H9 (cell line): Measurements from ENCODE around the gene ITPR1. TPM values are rescaled to one million over a fixed set of nuclear protein-coding genes. Genes with fewer than 3 reads are reported as not detected.

Source experiments
- DNase-seq: peaks from one replicate; pipeline ENCODE4 v3.0.0-alpha.2; 2017
- H2AFZ ChIP-seq: one replicate; pipeline ENCODE4 v1.6.1; 2013; ENCODE audit warnings: mild to moderate bottlenecking, low read length, control low read depth, moderate library complexity
- H2AK5ac ChIP-seq: 2 replicates; pipeline ENCODE4 v1.6.1; 2013; ENCODE audit warnings: low read length, control low read depth, mixed read lengths; ENCODE audit not compliant: insufficient read length
- H2BK120ac ChIP-seq: one replicate; pipeline ENCODE4 v1.6.1; 2013; ENCODE audit warnings: low read depth, mild to moderate bottlenecking, low read length, control low read depth, inconsistent platforms; ENCODE audit not compliant: poor library complexity, severe bottlenecking
- H2BK12ac ChIP-seq: 2 replicates; pipeline ENCODE4 v1.6.1; 2013; ENCODE audit warnings: low read length, control low read depth, mixed read lengths, low read depth; ENCODE audit not compliant: insufficient read length
- H2BK15ac ChIP-seq: 2 replicates; pipeline ENCODE4 v1.6.1; 2013; ENCODE audit warnings: low read depth, low read length, control low read depth
- H2BK20ac ChIP-seq: one replicate; pipeline ENCODE4 v1.6.1; 2013; ENCODE audit warnings: low read depth, mild to moderate bottlenecking, low read length, control low read depth, inconsistent platforms; ENCODE audit not compliant: poor library complexity, severe bottlenecking
- H2BK5ac ChIP-seq: 2 replicates; pipeline ENCODE4 v1.6.1; 2013; ENCODE audit warnings: low read length, control low read depth, mixed read lengths; ENCODE audit not compliant: insufficient read length
- H3K14ac ChIP-seq: 2 replicates; pipeline ENCODE4 v1.6.1; 2013; ENCODE audit warnings: low read length, control low read depth; ENCODE audit not compliant: insufficient read depth
- H3K18ac ChIP-seq: 2 replicates; pipeline ENCODE4 v1.6.1; 2013; ENCODE audit warnings: low read depth, mild to moderate bottlenecking, mixed read lengths, low read length, control low read depth; ENCODE audit not compliant: insufficient read length
- H3K23ac ChIP-seq: 2 replicates; pipeline ENCODE4 v1.6.1; 2013; ENCODE audit warnings: low read length, control low read depth, mixed read lengths, low read depth; ENCODE audit not compliant: insufficient read length
- H3K23me2 ChIP-seq: 2 replicates; pipeline ENCODE4 v1.6.1; 2013; ENCODE audit warnings: low read depth, mild to moderate bottlenecking, mixed read lengths, low read length, control low read depth; ENCODE audit not compliant: insufficient read length, poor library complexity, severe bottlenecking
- H3K27ac ChIP-seq: 2 replicates; pipeline ENCODE4 v1.5.1; 2013; ENCODE audit warnings: low read length, control low read depth, mixed read lengths, low read depth; ENCODE audit not compliant: insufficient read length
- H3K27me3 ChIP-seq: 2 replicates; pipeline ENCODE4 v1.6.1; 2013; ENCODE audit warnings: low read length, control low read depth, inconsistent platforms; ENCODE audit not compliant: insufficient read depth
- H3K4ac ChIP-seq: 2 replicates; pipeline ENCODE4 v1.6.1; 2013; ENCODE audit warnings: low read depth, mild to moderate bottlenecking, control low read depth, inconsistent platforms, low read length, moderate library complexity
- H3K4me1 ChIP-seq: 2 replicates; pipeline ENCODE4 v1.6.1; 2013; ENCODE audit warnings: low read length, control low read depth, inconsistent platforms; ENCODE audit not compliant: insufficient read depth
- H3K4me2 ChIP-seq: 2 replicates; pipeline ENCODE4 v1.6.1; 2013; ENCODE audit warnings: low read length, control low read depth, mixed read lengths; ENCODE audit not compliant: insufficient read length, insufficient read depth
- H3K56ac ChIP-seq: 2 replicates; pipeline ENCODE4 v1.6.1; 2013; ENCODE audit warnings: low read depth, mild to moderate bottlenecking, mixed read lengths, low read length, control low read depth; ENCODE audit not compliant: insufficient read length
- H3K79me1 ChIP-seq: 2 replicates; pipeline ENCODE4 v1.6.1; 2013; ENCODE audit warnings: low read depth, mild to moderate bottlenecking, moderate library complexity, low read length, control low read depth, inconsistent platforms; ENCODE audit not compliant: insufficient read depth, poor library complexity, severe bottlenecking
- H3K79me2 ChIP-seq: 2 replicates; pipeline ENCODE4 v1.6.1; 2013; ENCODE audit warnings: low read length, control low read depth, inconsistent platforms; ENCODE audit not compliant: insufficient read depth
- H3K9ac ChIP-seq: 2 replicates; pipeline ENCODE4 v1.6.1; 2013; ENCODE audit warnings: low read length, control low read depth, mixed read lengths; ENCODE audit not compliant: insufficient read length; ENCODE audit errors: extremely low read depth
- H3K9me3 ChIP-seq: one replicate; pipeline ENCODE4 v1.6.1; 2013; ENCODE audit warnings: low read depth, low read length, inconsistent platforms; ENCODE audit not compliant: control insufficient read depth
- H3T11ph ChIP-seq: one replicate; pipeline ENCODE4 v1.6.1; 2013; ENCODE audit warnings: mild to moderate bottlenecking, low read length, control low read depth, inconsistent platforms
- H4K20me1 ChIP-seq: one replicate; pipeline ENCODE4 v1.6.1; 2013; ENCODE audit not compliant: control insufficient read depth, insufficient read length, insufficient read depth
- H4K5ac ChIP-seq: 2 replicates; pipeline ENCODE4 v1.6.1; 2013; ENCODE audit warnings: low read depth, mild to moderate bottlenecking, mixed read lengths, low read length, control low read depth; ENCODE audit not compliant: insufficient read length
- H4K8ac ChIP-seq: replicated peaks from 2 replicates; pipeline ENCODE4 v1.6.1; 2013; ENCODE audit warnings: low read length, control low read depth, mixed read lengths, low read depth; ENCODE audit not compliant: insufficient read length
- H4K91ac ChIP-seq: 2 replicates; pipeline ENCODE4 v1.6.1; 2013; ENCODE audit warnings: low read depth, mild to moderate bottlenecking, moderate library complexity, mixed read lengths, low read length, control low read depth; ENCODE audit not compliant: insufficient read length
- H3K27ac Mint-ChIP-seq, 3 experiments: 2 replicates in 2 of 3; 3 replicates in 1 of 3; pipeline ENCODE4 v1.8.0; 2020 to 2021; ENCODE audit warnings: mixed read lengths in 3 of 3, mild to moderate bottlenecking in 1 of 3, moderate library complexity in 1 of 3
- H3K27me3 Mint-ChIP-seq: 2 replicates; pipeline ENCODE4 v1.8.0; 2021; ENCODE audit warnings: low read depth, mild to moderate bottlenecking, moderate library complexity, mixed read lengths
- H3K36me3 Mint-ChIP-seq, 3 experiments: 2 replicates in 2 of 3; 3 replicates in 1 of 3; pipeline ENCODE4 v1.8.0; 2020 to 2021; ENCODE audit warnings: low read depth in 3 of 3, mixed read lengths in 3 of 3; ENCODE audit not compliant: insufficient read depth in 1 of 3
- H3K4me1 Mint-ChIP-seq, 2 experiments: 2 replicates each; pipeline ENCODE4 v1.8.0; 2020; ENCODE audit warnings: mixed read lengths in 2 of 2
- H3K4me3 Mint-ChIP-seq, 2 experiments: 2 replicates in 1 of 2; 3 replicates in 1 of 2; pipeline ENCODE4 v1.8.0; 2020 to 2021; ENCODE audit warnings: mild to moderate bottlenecking in 2 of 2, mixed read lengths in 2 of 2, moderate library complexity in 1 of 2
- H3K9me3 Mint-ChIP-seq, 2 experiments: 2 replicates in 1 of 2; 3 replicates in 1 of 2; pipeline ENCODE4 v1.8.0; 2020; ENCODE audit warnings: mild to moderate bottlenecking in 2 of 2, mixed read lengths in 2 of 2, moderate library complexity in 1 of 2
- CTCF ChIP-seq: fragments of 200-600 bp; sonication (generic); conservative IDR thresholded peaks from 3 replicates; pipeline ENCODE4 v1.8.0; 2021; ENCODE audit warnings: antibody characterized with exemption, mild to moderate bottlenecking
- WGBS: extraction: QIAGEN DNeasy Blood & Tissue Kit; methylation state at CpG from one replicate; pipeline ENCODE4 v1.1.7; 2013; ENCODE audit warnings: missing lambda C conversion rate, low lambda C conversion rate, mixed read lengths; ENCODE audit not compliant: insufficient read length; ENCODE audit errors: extremely low coverage; 5-methylcytosine and 5-hydroxymethylcytosine counted together
- total RNA-seq: library from RNA; stranded (reverse); gene quantifications from 2 replicates; pipeline ENCODE4 v1.2.1, GENCODE V29; 2021

ITPR1 gene
- total RNA-seq, 1 experiment from 2014 or later: 4.2 TPM

- Histone ChIP-seq H3K9me3 (no peaks in the 10 kb centered on the region), H3K27ac (no peak overlapping the region), H3K4me2 (no peak overlapping the region), H3K79me1 (no peaks in the 10 kb centered on the region), H2BK15ac (no peak overlapping the region), H2BK12ac (no peak overlapping the region), H3K14ac (no peak overlapping the region), H2BK20ac (no peak overlapping the region), H3K4ac (no peak overlapping the region), H3K4me1 (no peaks in the 10 kb centered on the region), H3K27me3 (no peaks in the 10 kb centered on the region), H4K8ac (no peak overlapping the region), H3K56ac (no peak overlapping the region), H3K23ac (no peak overlapping the region), H3T11ph (no peak overlapping the region), H3K23me2 (no peaks in the 10 kb centered on the region), H3K79me2 (no peaks in the 10 kb centered on the region), H4K20me1 (no peaks in the 10 kb centered on the region), H2AFZ (no peak overlapping the region), H3K18ac (no peak overlapping the region), H3K9ac (no peak overlapping the region), H2BK5ac (no peak overlapping the region), H2AK5ac (no peak overlapping the region), H4K91ac (no peak overlapping the region), H2BK120ac (no peak overlapping the region), H4K5ac (no peak overlapping the region)
- peaks cover 0 to 10% of the 10 kb centered on the region in 2 experiments; a peak in 1 of 4 replicates for H3K4me1 Mint-ChIP-seq
- H3K4me3 Mint-ChIP-seq: no peak overlapping the region
- WGBS: no CpG with 5 or more reads among the region's 9 CpGs
- no peak overlapping the region for H3K27ac Mint-ChIP-seq
- H3K27me3 Mint-ChIP-seq: no peaks in the 10 kb centered on the region; the same call in none of the 2 replicates
- DNase-seq: no peak
- no peaks in the 10 kb centered on the region for H3K36me3 Mint-ChIP-seq
- no peak for TF ChIP-seq CTCF
- H3K9me3 Mint-ChIP-seq: no peaks in the 10 kb centered on the region
These were observed 8.8 kb downstream of the ITPR1 start for GRCh38 chr3:4501927-4502326.
